Suppressor macrophage treated with lipopolysaccharide for 4 hours (primary cell): ENCODE measurements around the gene SH3PXD2B.
A peak's percentile ranks its signal among the peaks of the same experiment; 100 is the strongest.
"Not testable (repeated sequence)": the region's sequence is repeated elsewhere in the genome, so short reads cannot be mapped to it uniquely, and the experiment has no call there.

ENCODE experiments used
- DNase-seq: peaks from one replicate; pipeline ENCODE4 v3.0.0-alpha.2; 2020

Gene SH3PXD2B

GRCh38 chr5:172291837-172292236 lies 162.5 kb downstream of the SH3PXD2B start:
- not testable (repeated sequence) for DNase-seq

- DNase-seq = no peak
Measured at GRCh38 chr5:172288465-172288864, 165.9 kb downstream of the SH3PXD2B start.

GRCh38 chr5:172287140-172287539 lies 167.2 kb downstream of the SH3PXD2B start:
- not testable (repeated sequence) for DNase-seq

GRCh38 chr5:172285226-172286143 lies 168.8 kb downstream of the SH3PXD2B start:
- DNase-seq = no peak

GRCh38 chr5:172284611-172284980 lies 169.7 kb downstream of the SH3PXD2B start:
- DNase-seq = no peak

GRCh38 chr5:172283862-172284610 lies 170.3 kb downstream of the SH3PXD2B start:
- DNase-seq = peak; percentile 91

- DNase-seq = peak; percentile 86
Measured at GRCh38 chr5:172283020-172283861, 171.1 kb downstream of the SH3PXD2B start, which contains the start of gene UBTD2. UBTD2 (minus strand) TSS chr5:172283764; CDS start chr5:172283665, 99 bp downstream.

GRCh38 chr5:172282272-172283019 lies 171.9 kb downstream of the SH3PXD2B start:
- DNase-seq = no peak

- DNase-seq = no peak
Measured at GRCh38 chr5:172281346-172281745, 173.0 kb downstream of the SH3PXD2B start.

GRCh38 chr5:172280929-172281328 lies 173.4 kb downstream of the SH3PXD2B start:
- DNase-seq = no peak

- DNase-seq = no peak
Measured at GRCh38 chr5:172280317-172280716, 174.0 kb downstream of the SH3PXD2B start.

- no peak for DNase-seq
Measured at GRCh38 chr5:172278356-172278755, 176.0 kb downstream of the SH3PXD2B start.

GRCh38 chr5:172276214-172276613 lies 178.1 kb downstream of the SH3PXD2B start:
- DNase-seq = no peak
